Smooth muscle cell (in vitro differentiated cells): ENCODE data around the gene ADAM23. TPM values are rescaled to one million over a fixed set of nuclear protein-coding genes. Genes with fewer than 3 reads are reported as not detected.

Experiments
- DNase-seq: peaks from one replicate; lab custom pipeline; 2025; ENCODE audit not compliant: unreplicated experiment; lab: John Stamatoyannopoulos, UW
- H2AFZ ChIP-seq: fragments of 200-600 bp; sonication (generic); 2 replicates; pipeline ENCODE4 v1.6.0; 2016; ENCODE audit warnings: antibody characterized with exemption, low read depth, mild to moderate bottlenecking
- H3F3A ChIP-seq: fragments of 200-600 bp; sonication (generic); 2 replicates; pipeline ENCODE4 v1.6.0; 2017; ENCODE audit warnings: antibody characterized with exemption, low read depth
- H3K27ac ChIP-seq: fragments of 200-600 bp; sonication (generic); 2 replicates; pipeline ENCODE4 v1.5.1; 2016; ENCODE audit warnings: low read depth, mild to moderate bottlenecking
- H3K27me3 ChIP-seq: fragments of 200-600 bp; sonication (generic); 2 replicates; pipeline ENCODE4 v1.6.1; 2016; ENCODE audit warnings: low read depth, mild to moderate bottlenecking
- H3K36me3 ChIP-seq: fragments of 200-600 bp; sonication (generic); 2 replicates; pipeline ENCODE4 v1.5.1; 2016; ENCODE audit warnings: low read depth
- H3K4me1 ChIP-seq: fragments of 200-600 bp; sonication (generic); 2 replicates; pipeline ENCODE4 v1.5.1; 2016; ENCODE audit warnings: low read depth
- H3K4me2 ChIP-seq: fragments of 200-600 bp; sonication (generic); 2 replicates; pipeline ENCODE4 v1.6.0; 2016; ENCODE audit warnings: mild to moderate bottlenecking
- H3K4me3 ChIP-seq: fragments of 200-600 bp; sonication (generic); 2 replicates; pipeline ENCODE4 v1.5.1; 2016; ENCODE audit warnings: mild to moderate bottlenecking
- H3K79me2 ChIP-seq: fragments of 200-600 bp; sonication (generic); 2 replicates; pipeline ENCODE4 v1.6.0; 2016; ENCODE audit warnings: low read depth, mild to moderate bottlenecking
- H3K9ac ChIP-seq: fragments of 200-600 bp; sonication (generic); 2 replicates; pipeline ENCODE4 v1.6.0; 2016; ENCODE audit warnings: low read depth
- H3K9me3 ChIP-seq: fragments of 200-600 bp; sonication (generic); replicated peaks from 2 replicates; pipeline ENCODE4 v1.5.1; 2016; ENCODE audit warnings: low read depth
- H4K20me1 ChIP-seq: fragments of 200-600 bp; sonication (generic); 2 replicates; pipeline ENCODE4 v1.6.0; 2016; ENCODE audit warnings: low read depth
- CTCF ChIP-seq: fragments of 200-600 bp; sonication (generic); IDR thresholded peaks from 2 replicates; pipeline ENCODE4 v1.5.1; 2017; ENCODE audit warnings: borderline replicate concordance, mild to moderate bottlenecking, antibody characterized with exemption; ENCODE audit not compliant: insufficient read depth, poor library complexity, severe bottlenecking
- WGBS: methylation state at CpG from one replicate; pipeline ENCODE4 v1.1.7; 2016; ENCODE audit warnings: low lambda C conversion rate; 5-methylcytosine and 5-hydroxymethylcytosine counted together
- polyA plus RNA-seq: library from polyadenylated mRNA; unstranded; fragments of >200 nt; fragmentation: Nextera tagmentation; extraction: Ambion mirVana; gene quantifications from 2 replicates; pipeline ENCODE4 v1.2.1, GENCODE V29; 2016
- total RNA-seq: library from RNA; depleted of rRNA; stranded (reverse); fragments of >200 nt; gene quantifications from 2 replicates; pipeline ENCODE4 v1.2.3, GENCODE V29; 2014

The ADAM23 gene
- total and polyA plus RNA-seq, 2 experiments from 2014 or later: 7.0 to 18.2 TPM

GRCh38 chr2:206635015-206635414 lies 191.7 kb downstream of the ADAM23 start:
- no peaks in the 10 kb centered on the region for H3K36me3 ChIP-seq
- H3F3A ChIP-seq: no peaks in the 10 kb centered on the region
- DNase-seq: no peak
- H3K4me3 ChIP-seq: no peak overlapping the region
- H3K27ac ChIP-seq: no peak overlapping the region
- no peaks in the 10 kb centered on the region for H3K79me2 ChIP-seq
- WGBS: 79% methylated on average over 1 of the region's 1 CpG
- no peaks in the 10 kb centered on the region for H4K20me1 ChIP-seq
- H2AFZ ChIP-seq: no peak overlapping the region
- no peaks in the 10 kb centered on the region for H3K9me3 ChIP-seq
- no peak overlapping the region for H3K4me2 ChIP-seq
- H3K27me3 ChIP-seq: peaks cover 5% of the 10 kb centered on the region
- H3K9ac ChIP-seq: no peak overlapping the region
- no peak for TF ChIP-seq CTCF
- no peaks in the 10 kb centered on the region for H3K4me1 ChIP-seq

GRCh38 chr2:206639636-206640035 lies 196.3 kb downstream of the ADAM23 start:
- TF ChIP-seq CTCF: no peak
- no peak overlapping the region for H3K4me2 ChIP-seq
- no peak overlapping the region for H3K4me3 ChIP-seq
- no peaks in the 10 kb centered on the region for H3K36me3 ChIP-seq
- H4K20me1 ChIP-seq: no peaks in the 10 kb centered on the region
- DNase-seq: no peak
- no peaks in the 10 kb centered on the region for H3K9me3 ChIP-seq
- H3K27me3 ChIP-seq: peaks cover 26% of the 10 kb centered on the region
- H3K79me2 ChIP-seq: no peaks in the 10 kb centered on the region
- H3K27ac ChIP-seq: no peak overlapping the region
- H3F3A ChIP-seq: no peaks in the 10 kb centered on the region
- H2AFZ ChIP-seq: no peak overlapping the region
- WGBS: 33% methylated on average over 2 of the region's 2 CpGs
- H3K9ac ChIP-seq: no peak overlapping the region
- peaks cover 3% of the 10 kb centered on the region for H3K4me1 ChIP-seq

GRCh38 chr2:206641226-206641625 lies 197.9 kb downstream of the ADAM23 start:
- Histone ChIP-seq H3K4me1 (peaks cover 3% of the 10 kb centered on the region), H3F3A (no peaks in the 10 kb centered on the region), H3K9me3 (no peaks in the 10 kb centered on the region), H3K79me2 (no peaks in the 10 kb centered on the region), H3K4me2 (no peak overlapping the region), H3K27ac (no peak overlapping the region), H3K27me3 (peaks cover 26% of the 10 kb centered on the region), H3K4me3 (no peak overlapping the region), H4K20me1 (no peaks in the 10 kb centered on the region), H2AFZ (no peak overlapping the region), H3K36me3 (no peaks in the 10 kb centered on the region), H3K9ac (no peak overlapping the region)
- WGBS: 56% methylated on average over 3 of the region's 3 CpGs
- no peak for DNase-seq
- no peak for TF ChIP-seq CTCF
